ENCODE measurements around the gene ITGA2B. TPM values are rescaled to one million over a fixed set of nuclear protein-coding genes. Genes with fewer than 3 reads are reported as not detected.

ITGA2B gene
- total and polyA plus RNA-seq, 2 of the 4 experiments (the other 2 are of a cell fraction), result under 0.01 to 0.26 TPM

GRCh38 chr17:44398692-44399691, 9.5 kb upstream of the ITGA2B start:
- ChIA-PET POLR2A (ENCODE audit: unreplicated experiment) (no interaction called here), CTCF (interaction anchor here (1.3 kb wide), 1 partner anchor 124 kb away, joined by 4 read pairs; no protein-coding TSS in a partner anchor)
- dilution Hi-C loops (cut with HindIII; ENCODE audit: low sequenced_read_pairs, unreplicated experiment), result no loop called here
- peak; percentile 3 for DNase-seq
- no peaks in the 10 kb centered on the region for H3K9me3 ChIP-seq (ENCODE audit: control insufficient read depth, insufficient read depth, low read length)
- no peak overlapping the region for H3K9ac ChIP-seq (ENCODE audit: low read depth, low read length)
- no peaks in the 10 kb centered on the region for H3K4me1 ChIP-seq (ENCODE audit: control insufficient read depth, insufficient read depth, low read length)
- H3K4me2 ChIP-seq (ENCODE audit: low read depth, low read length), result no peak overlapping the region
- H4K8ac ChIP-seq (ENCODE audit: low read depth in 2 of 2, low read length in 2 of 2), result no peak overlapping the region
- H3K4ac ChIP-seq (ENCODE audit: low read depth, low read length), result no peak overlapping the region
- no peak for ATAC-seq (ENCODE audit: low read depth)
- no TSS peak for BruUV-seq (replicated peaks)
- no peaks in the 10 kb centered on the region for H3K27me3 ChIP-seq (ENCODE audit: control insufficient read depth, insufficient read depth, low read length)
- no peak overlapping the region for H3K4me3 ChIP-seq (ENCODE audit: insufficient read depth, low read depth, low read length)
- no peak overlapping the region for H3K56ac ChIP-seq (ENCODE audit: extremely low read depth, insufficient read depth, low read length)
- no peak overlapping the region for H3K23ac ChIP-seq (ENCODE audit: low read depth, low read length)
- TF ChIP-seq RCOR1 (IDR thresholded peaks at IDR 0.05; ENCODE audit: insufficient replicate concordance, low read length) (no peak), CHD1 (IDR thresholded peaks at IDR 0.05; ENCODE audit: low read depth, low read length) (no peak), BHLHE40 (IDR thresholded peaks at IDR 0.05; ENCODE audit: low read depth, low read length) (no peak), RFX5 (IDR thresholded peaks at IDR 0.05; ENCODE audit: low read depth, low read length) (no peak), MXI1 (IDR thresholded peaks at IDR 0.05; ENCODE audit: borderline replicate concordance, low read depth, low read length) (no peak), CTCF (conservative IDR thresholded peaks at IDR 0.05; ENCODE audit: low read depth, low read length) (no peak), RAD21 (IDR thresholded peaks at IDR 0.05; ENCODE audit: low read length) (no peak), MAFK (IDR thresholded peaks at IDR 0.05; ENCODE audit: low read depth, low read length) (no peak), FOS (IDR thresholded peaks at IDR 0.05; ENCODE audit: low read depth, low read length) (no peak), CEBPB (IDR thresholded peaks at IDR 0.05; ENCODE audit: low read depth, low read length) (no peak), NFE2L2 (IDR thresholded peaks at IDR 0.05; ENCODE audit: low read depth, low read length) (no peak)
- no peak overlapping the region for H3K27ac ChIP-seq (ENCODE audit: insufficient read depth, low read length)
- intact Hi-C loops (cut with micrococcal nuclease), result no loop called here
- in situ Hi-C loops (cut with MboI; ENCODE audit: low sequenced_read_pairs), result no loop called here
- H3K18ac ChIP-seq (ENCODE audit: low read depth, low read length), result no peak overlapping the region
- no peak overlapping the region for H2AK5ac ChIP-seq (ENCODE audit: low read depth, low read length)
- no peak overlapping the region for H2AK9ac ChIP-seq (replicated peaks; ENCODE audit: low read depth, low read length, poor library complexity)
- no peak overlapping the region for H4K5ac ChIP-seq (ENCODE audit: low read depth, low read length)
- no peak overlapping the region for H2BK15ac ChIP-seq (ENCODE audit: low read depth, low read length)
- peaks cover 3 to 28% of the 10 kb centered on the region in 2 experiments; a peak in 3 of 4 replicates for H3K79me1 ChIP-seq (ENCODE audit: low read depth in 1 of 2, low read length in 2 of 2)
- H3K14ac ChIP-seq (replicated peaks; ENCODE audit: low read depth, low read length), result no peak overlapping the region
- H4K91ac ChIP-seq (ENCODE audit: insufficient read depth, low read depth, low read length), result no peak overlapping the region
- H3K36me3 ChIP-seq (ENCODE audit: control insufficient read depth, insufficient read depth, low read length), result peaks cover 53% of the 10 kb centered on the region
- H2BK5ac ChIP-seq (ENCODE audit: low read depth, low read length, poor library complexity, severe bottlenecking), result no peak overlapping the region
- peaks cover 8% of the 10 kb centered on the region for H3K9me1 ChIP-seq (ENCODE audit: insufficient read depth, low read length)
- WGBS, 2 experiments (ENCODE audit: extremely low coverage in 2 of 2, insufficient read length in 1 of 2), result 96% methylated on average over 24 of the region's 41 CpGs; no CpG with 5 or more reads in 1 of the 2 experiments
- H2AFZ ChIP-seq (replicated peaks; ENCODE audit: low read length, poor library complexity), result no peak overlapping the region
- H2BK20ac ChIP-seq (ENCODE audit: low read depth, low read length), result no peak overlapping the region
- no peak overlapping the region for H2BK120ac ChIP-seq (ENCODE audit: low read depth, low read length)
- peaks cover 3% of the 10 kb centered on the region for H4K20me1 ChIP-seq (ENCODE audit: insufficient read depth, low read length)
